HepG2 (cell line): ENCODE data around the gene ADAMTS14. TPM values are rescaled to one million over a fixed set of nuclear protein-coding genes. Genes with fewer than 3 reads are reported as not detected.

Experiments used
- ATAC-seq: fragments of 200-7000 bp; cut with Tn5 transposase; 3 replicates; pipeline ENCODE4 v1.9.1; 2020; ENCODE audit warnings: mild to moderate bottlenecking, moderate library complexity
- BruUV-seq: library from RNA; stranded (reverse); fragments of 400-500 nt; replicated peaks from 2 replicates; lab custom pipeline; 2021; lab: Mats Ljungman, UMichigan
- CTCF ChIA-PET: fragments of 300-600 bp; formaldehyde crosslinking; extraction: SDS; loops from one replicate; lab custom pipeline; 2021; ENCODE audit warnings: low total read pairs, inconsistent platforms, low intra/inter-chr PET ratio; lab: Yijun Ruan, JAX
- POLR2A ChIA-PET: fragments of 350-600 bp; sonication (Branson Sonifier 250); formaldehyde crosslinking; loops from one replicate; lab custom pipeline; 2020; ENCODE audit warnings: antibody characterized with exemption, inconsistent platforms; lab: Yijun Ruan, JAX
- DNase-seq: peaks from one replicate; pipeline ENCODE4 v3.0.0-alpha.2; 2015; ENCODE audit warnings: low spot score
- FAIRE-seq: peaks from 3 replicates; lab custom pipeline; 2011; peaks lifted over from hg19 to GRCh38; lab: Jason Lieb, UNC
- H2AFZ ChIP-seq: one replicate; pipeline ENCODE4 v1.6.1; 2011; ENCODE audit warnings: low read length, inconsistent platforms
- H3K27ac ChIP-seq: fragments of 300-600 bp; 3 replicates; pipeline ENCODE4 v1.8.0; 2011; ENCODE audit warnings: mixed run types, mild to moderate bottlenecking, mixed read lengths, low read length, inconsistent platforms; ENCODE audit not compliant: insufficient read depth; ENCODE audit errors: extremely low read length
- H3K27me3 ChIP-seq, 2 experiments: fragments of 200-600 bp in 1 of 2; 2 replicates in 1 of 2; 3 replicates in 1 of 2; pipeline versions ENCODE4 v1.6.0 to v1.8.0; 2011; ENCODE audit warnings: low read length in 2 of 2, mild to moderate bottlenecking in 2 of 2, moderate library complexity in 2 of 2, inconsistent platforms in 1 of 2; ENCODE audit not compliant: insufficient read depth in 2 of 2, control insufficient read depth in 1 of 2
- H3K36me3 ChIP-seq, 2 experiments: fragments of 200-600 bp in 1 of 2; replicated peaks in 1 of 2; 2 replicates in 1 of 2; 3 replicates in 1 of 2; pipeline versions ENCODE4 v1.5.1 to v1.8.0; 2011; ENCODE audit warnings: low read length in 2 of 2, inconsistent platforms in 1 of 2; ENCODE audit not compliant: insufficient read depth in 2 of 2, control insufficient read depth in 1 of 2
- H3K4me1 ChIP-seq: 2 replicates; pipeline ENCODE4 v1.5.1; 2012; ENCODE audit warnings: low read length, inconsistent platforms; ENCODE audit not compliant: insufficient read depth
- H3K4me2 ChIP-seq: 2 replicates; pipeline ENCODE4 v1.6.0; 2011; ENCODE audit warnings: low read depth, low read length, inconsistent platforms
- H3K4me3 ChIP-seq, 3 experiments: fragments of 200-600 bp in 1 of 3; sonication (generic), shearing (Covaris generic) in 1 of 3; replicated peaks in 1 of 3; 2 replicates each; pipeline ENCODE4 v1.5.1; 2011 to 2016; ENCODE audit warnings: low read length in 3 of 3, inconsistent platforms in 2 of 3, low read depth in 2 of 3, mild to moderate bottlenecking in 2 of 3, control low read depth in 1 of 3, mixed read lengths in 1 of 3; ENCODE audit not compliant: insufficient read depth in 1 of 3
- H3K79me2 ChIP-seq: one replicate; pipeline ENCODE4 v1.6.1; 2011; ENCODE audit warnings: low read length, inconsistent platforms; ENCODE audit not compliant: insufficient read depth
- H3K9ac ChIP-seq: 2 replicates; pipeline ENCODE4 v1.6.0; 2011; ENCODE audit warnings: mild to moderate bottlenecking, low read depth, low read length, inconsistent platforms; ENCODE audit not compliant: insufficient read depth
- H3K9me3 ChIP-seq: 2 replicates; pipeline ENCODE4 v1.5.1; 2012; ENCODE audit warnings: mild to moderate bottlenecking, low read length
- H4K20me1 ChIP-seq: 2 replicates; pipeline ENCODE4 v1.6.0; 2011; ENCODE audit warnings: inconsistent platforms, mild to moderate bottlenecking, low read length, moderate library complexity; ENCODE audit not compliant: insufficient read depth
- JUND ChIP-seq: sonication (generic); formaldehyde crosslinking; IDR thresholded peaks from 2 replicates; pipeline ENCODE4 v1.8.0; 2022; ENCODE audit warnings: mild to moderate bottlenecking, missing genetic modification reagents
- KMT2A ChIP-seq: sonication (generic); formaldehyde crosslinking; IDR thresholded peaks from 2 replicates; pipeline ENCODE4 v1.4.0; 2020; ENCODE audit warnings: missing genetic modification reagents
- ZNF34 ChIP-seq: sonication (generic); formaldehyde crosslinking; IDR thresholded peaks from 2 replicates; pipeline ENCODE4 v1.4.0; 2020; ENCODE audit warnings: mild to moderate bottlenecking, missing genetic modification reagents, borderline replicate concordance
- WGBS: methylation state at CpG from one replicate; pipeline ENCODE4 v1.1.6; 2017; ENCODE audit warnings: low lambda C conversion rate; 5-methylcytosine and 5-hydroxymethylcytosine counted together
- in situ Hi-C: cut with HindIII; loops from 2 replicates; pipeline ENCODE4 v1.10.0; 2017; ENCODE audit warnings: low pct_unique_long_range_greater_than_20kb; ENCODE audit not compliant: extremely low pct_ligation_motif_present
- intact Hi-C: fragments of 100-400 bp; cut with micrococcal nuclease; formaldehyde crosslinking; loops from one replicate; pipeline ENCODE4 v1.10.0; 2022; ENCODE audit not compliant: unreplicated experiment
- polyA plus RNA-seq, 8 experiments: library from polyadenylated mRNA; depleted of rRNA in 3 of 8; stranded (reverse) in 7 of 8; unstranded in 1 of 8; fragments of >200 nt; fragmentation: Illumina TruSeq in 4 of 8; extraction: Trizol in 4 of 8; gene quantifications; 2 replicates each; pipeline versions ENCODE4 v1.2.1 to v1.2.3, GENCODE V29; 2011 to 2016; ENCODE audit warnings: low read depth in 4 of 8, missing spikeins in 1 of 8, mixed read lengths in 1 of 8; ENCODE audit not compliant: insufficient read depth in 1 of 8
- total RNA-seq, 5 experiments: library from RNA; depleted of rRNA; stranded (reverse); fragments of >200 nt; fragmentation: Illumina TruSeq; extraction: Trizol; gene quantifications; 2 replicates each; pipeline ENCODE4 v1.2.3, GENCODE V29; 2016; ENCODE audit warnings: low read depth in 1 of 5
- TF ChIP-seq, protein P1 (sequence below): sonication (generic); formaldehyde crosslinking; conservative IDR thresholded peaks from 2 replicates; pipeline ENCODE4 v1.4.0; 2020; ENCODE audit warnings: mild to moderate bottlenecking, missing genetic modification reagents, moderate library complexity

Gene ADAMTS14
- total and polyA plus RNA-seq, 2 of the 13 experiments (the other 11 are each of a cell fraction or from before 2014, with no cell fraction given): 0.04 to 0.07 TPM

DNA sequence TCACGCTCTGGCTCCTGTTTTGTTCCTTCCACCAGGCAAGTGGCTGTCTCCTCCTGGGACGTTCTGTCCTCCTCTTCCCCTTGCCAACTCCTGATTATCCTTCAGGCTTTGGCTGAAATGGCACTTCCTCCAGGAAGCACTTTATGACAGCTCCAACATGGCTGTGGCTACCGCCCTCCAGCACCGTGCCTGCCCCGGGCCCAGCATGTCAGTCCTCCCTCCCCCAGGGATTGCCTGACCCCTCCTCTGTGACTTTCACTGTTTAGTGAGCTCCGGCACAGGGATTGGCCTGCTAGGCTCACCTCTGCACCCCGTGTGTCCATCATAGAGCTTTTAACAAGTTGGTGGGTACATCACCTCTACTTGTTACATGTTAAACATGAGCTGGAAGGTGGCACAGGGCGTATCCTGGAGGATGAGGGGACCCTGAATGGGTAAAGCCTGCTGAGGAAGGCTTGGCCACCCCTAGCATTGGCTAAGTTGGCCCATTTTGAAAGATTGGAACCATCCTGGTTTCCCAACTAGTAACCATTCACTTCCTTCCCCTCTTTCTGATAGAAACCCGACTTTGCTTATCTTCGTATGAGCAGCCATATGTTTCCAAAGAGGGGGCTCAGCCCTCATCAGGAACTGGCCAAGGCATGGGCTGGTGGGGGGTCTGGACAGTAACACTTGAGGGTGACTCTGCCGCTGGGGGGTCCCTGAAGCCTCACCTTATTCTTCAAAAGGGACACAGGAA is 10.5 kb upstream of the ADAMTS14 start:
- peaks cover 1 to 15% of the 10 kb centered on the region in 2 experiments; a peak in 3 of 5 replicates for H3K27me3 ChIP-seq
- no peak overlapping the region for H3K9ac ChIP-seq
- DNase-seq (no peak), FAIRE-seq (no peak), ATAC-seq (no peak)
- H3K4me2 ChIP-seq: no peak overlapping the region
- no peaks in the 10 kb centered on the region for H3K36me3 ChIP-seq
- WGBS: 25% methylated on average over 10 of the region's 11 CpGs
- H4K20me1 ChIP-seq: no peaks in the 10 kb centered on the region
- ChIA-PET CTCF (no interaction called here), POLR2A (no interaction called here)
- H3K79me2 ChIP-seq: no peaks in the 10 kb centered on the region
- H3K27ac ChIP-seq: no peak overlapping the region
- no peaks in the 10 kb centered on the region for H3K9me3 ChIP-seq
- H2AFZ ChIP-seq: no peak overlapping the region
- intact Hi-C loops: no loop called here
- no TSS peak for BruUV-seq
- in situ Hi-C loops: no loop called here
- TF ChIP-seq, protein P1, sequence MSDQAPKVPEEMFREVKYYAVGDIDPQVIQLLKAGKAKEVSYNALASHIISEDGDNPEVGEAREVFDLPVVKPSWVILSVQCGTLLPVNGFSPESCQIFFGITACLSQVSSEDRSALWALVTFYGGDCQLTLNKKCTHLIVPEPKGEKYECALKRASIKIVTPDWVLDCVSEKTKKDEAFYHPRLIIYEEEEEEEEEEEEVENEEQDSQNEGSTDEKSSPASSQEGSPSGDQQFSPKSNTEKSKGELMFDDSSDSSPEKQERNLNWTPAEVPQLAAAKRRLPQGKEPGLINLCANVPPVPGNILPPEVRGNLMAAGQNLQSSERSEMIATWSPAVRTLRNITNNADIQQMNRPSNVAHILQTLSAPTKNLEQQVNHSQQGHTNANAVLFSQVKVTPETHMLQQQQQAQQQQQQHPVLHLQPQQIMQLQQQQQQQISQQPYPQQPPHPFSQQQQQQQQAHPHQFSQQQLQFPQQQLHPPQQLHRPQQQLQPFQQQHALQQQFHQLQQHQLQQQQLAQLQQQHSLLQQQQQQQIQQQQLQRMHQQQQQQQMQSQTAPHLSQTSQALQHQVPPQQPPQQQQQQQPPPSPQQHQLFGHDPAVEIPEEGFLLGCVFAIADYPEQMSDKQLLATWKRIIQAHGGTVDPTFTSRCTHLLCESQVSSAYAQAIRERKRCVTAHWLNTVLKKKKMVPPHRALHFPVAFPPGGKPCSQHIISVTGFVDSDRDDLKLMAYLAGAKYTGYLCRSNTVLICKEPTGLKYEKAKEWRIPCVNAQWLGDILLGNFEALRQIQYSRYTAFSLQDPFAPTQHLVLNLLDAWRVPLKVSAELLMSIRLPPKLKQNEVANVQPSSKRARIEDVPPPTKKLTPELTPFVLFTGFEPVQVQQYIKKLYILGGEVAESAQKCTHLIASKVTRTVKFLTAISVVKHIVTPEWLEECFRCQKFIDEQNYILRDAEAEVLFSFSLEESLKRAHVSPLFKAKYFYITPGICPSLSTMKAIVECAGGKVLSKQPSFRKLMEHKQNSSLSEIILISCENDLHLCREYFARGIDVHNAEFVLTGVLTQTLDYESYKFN (CRISPR knock-in tag): no peak
- no peak for TF ChIP-seq ZNF34 (CRISPR knock-in tag)
- TF ChIP-seq KMT2A (CRISPR knock-in tag): no peak
- TF ChIP-seq JUND (CRISPR knock-in tag): no peak
- H3K4me1 ChIP-seq: no peaks in the 10 kb centered on the region
- no peak overlapping the region for H3K4me3 ChIP-seq
